Skeletal muscle tissue (tissue), 4 donors: ENCODE results near the gene LUC7L. TPM values are rescaled to one million over a fixed set of nuclear protein-coding genes. Genes with fewer than 3 reads are reported as not detected.
"Not testable (repeated sequence)": the region's sequence is repeated elsewhere in the genome, so short reads cannot be mapped to it uniquely, and the experiment has no call there.

Experiments used
- H3K27ac ChIP-seq: one replicate; pipeline ENCODE4 v1.7.0; 2013; ENCODE audit warnings: mild to moderate bottlenecking, low read depth, low read length, inconsistent platforms
- H3K27me3 ChIP-seq, 3 donors: one replicate each; pipeline ENCODE4 v1.7.0; 2013; ENCODE audit warnings: low read length in 3 of 3; ENCODE audit not compliant: control insufficient read depth in 3 of 3, insufficient read depth in 3 of 3
- H3K36me3 ChIP-seq, 3 donors: one replicate each; pipeline ENCODE4 v1.7.0; 2013; ENCODE audit warnings: low read length in 3 of 3; ENCODE audit not compliant: control insufficient read depth in 3 of 3, insufficient read depth in 3 of 3
- H3K4me1 ChIP-seq, 3 donors: one replicate each; pipeline ENCODE4 v1.7.0; 2013; ENCODE audit warnings: low read length in 3 of 3, mild to moderate bottlenecking in 3 of 3; ENCODE audit not compliant: control insufficient read depth in 3 of 3, insufficient read depth in 3 of 3
- H3K4me3 ChIP-seq, 3 donors: one replicate each; pipeline ENCODE4 v1.7.0; 2013; ENCODE audit warnings: low read length in 3 of 3
- H3K9ac ChIP-seq, 3 donors: one replicate each; pipeline ENCODE4 v1.7.0; 2013; ENCODE audit warnings: low read length in 3 of 3, mild to moderate bottlenecking in 3 of 3, moderate library complexity in 2 of 3, low read depth in 1 of 3
- H3K9me3 ChIP-seq, 3 donors: one replicate each; pipeline ENCODE4 v1.7.0; 2013; ENCODE audit warnings: low read length in 3 of 3; ENCODE audit not compliant: control insufficient read depth in 3 of 3
- total RNA-seq: library from RNA; depleted of rRNA; stranded (reverse); fragments of >200 nt; gene quantifications from one replicate; pipeline ENCODE4 v1.2.3, GENCODE V29; 2014
- donor health status: Osteomylitis.

LUC7L gene
- total RNA-seq, 1 donor from 2014 or later: 38.1 TPM

- Histone ChIP-seq H3K27me3 (peaks cover 55 to 68% (median 61%) of the 10 kb centered on the region in 3 donors), H3K9ac (no peak overlapping the region)
Observed at GRCh38 chr16:169014-169413, 60.2 kb downstream of the LUC7L start.

GRCh38 chr16:168424-168823 lies 60.8 kb downstream of the LUC7L start:
- H3K4me3 ChIP-seq: no peak overlapping the region
- H3K9ac ChIP-seq: no peak overlapping the region
- peaks cover 55 to 66% (median 61%) of the 10 kb centered on the region in 3 donors for H3K27me3 ChIP-seq
- H3K27ac ChIP-seq: no peak overlapping the region
- peaks cover 16 to 23% (median 21%) of the 10 kb centered on the region in 3 donors for H3K4me1 ChIP-seq
- no peaks in the 10 kb centered on the region for H3K36me3 ChIP-seq
- no peaks in the 10 kb centered on the region for H3K9me3 ChIP-seq

More at GRCh38 chr16:169014-169413, 60.2 kb downstream of the LUC7L start:
- H3K36me3 ChIP-seq: no peaks in the 10 kb centered on the region
- no peak overlapping the region for H3K27ac ChIP-seq
- no peaks in the 10 kb centered on the region for H3K9me3 ChIP-seq
- peaks cover 16 to 23% (median 21%) of the 10 kb centered on the region in 3 donors for H3K4me1 ChIP-seq
- H3K4me3 ChIP-seq: no peak overlapping the region

GRCh38 chr16:167122-167690 lies 62.0 kb downstream of the LUC7L start:
- H3K36me3 ChIP-seq: no peaks in the 10 kb centered on the region
- H3K27ac ChIP-seq: no peak overlapping the region
- H3K9me3 ChIP-seq: no peaks in the 10 kb centered on the region
- H3K4me1 ChIP-seq: peaks cover 16 to 23% (median 21%) of the 10 kb centered on the region in 3 donors
- H3K27me3 ChIP-seq: peaks cover 55 to 63% (median 61%) of the 10 kb centered on the region in 3 donors
- H3K9ac ChIP-seq: no peak overlapping the region
- no peak overlapping the region for H3K4me3 ChIP-seq

- Histone ChIP-seq H3K4me1 (peaks cover 16 to 23% (median 21%) of the 10 kb centered on the region in 3 donors), H3K27me3 (peaks cover 51 to 60% (median 59%) of the 10 kb centered on the region in 3 donors), H3K4me3 (no peak overlapping the region), H3K36me3 (no peaks in the 10 kb centered on the region), H3K9ac (no peak overlapping the region), H3K9me3 (no peaks in the 10 kb centered on the region), H3K27ac (no peak overlapping the region)
Observed at GRCh38 chr16:166375-167121, 62.7 kb downstream of the LUC7L start.

- H3K27me3 ChIP-seq: peaks cover 51 to 61% (median 54%) of the 10 kb centered on the region in 3 donors
- H3K9ac ChIP-seq: peak within 1 kb of the TSS in 1 of 3 donors; percentile 16
- no peaks in the 10 kb centered on the region for H3K36me3 ChIP-seq
- H3K4me3 ChIP-seq: peak within 1 kb of the TSS in 2 of 3 donors; percentile 41 to 46
- no peaks in the 10 kb centered on the region for H3K9me3 ChIP-seq
- no peak within 1 kb of the TSS for H3K27ac ChIP-seq
- peaks cover 16 to 23% (median 21%) of the 10 kb centered on the region in 3 donors for H3K4me1 ChIP-seq
Observed at GRCh38 chr16:165539-166374, 63.5 kb downstream of the LUC7L start, which contains the start of gene HBM. Gene HBM, plus strand, starts transcription at chr16:165978. Its CDS starts 20 bp downstream, at chr16:165998.

- H3K27me3 ChIP-seq: peaks cover 47 to 54% (median 50%) of the 10 kb centered on the region in 3 donors
- no peaks in the 10 kb centered on the region for H3K9me3 ChIP-seq
- H3K4me3 ChIP-seq: peak overlapping the region in 2 of 3 donors; percentile 41 to 46
- H3K36me3 ChIP-seq: no peaks in the 10 kb centered on the region
- H3K4me1 ChIP-seq: peaks cover 16 to 23% (median 21%) of the 10 kb centered on the region in 3 donors
- no peak overlapping the region for H3K9ac ChIP-seq
- H3K27ac ChIP-seq: no peak overlapping the region
Observed at GRCh38 chr16:164827-165538, 64.3 kb downstream of the LUC7L start.

- not testable (repeated sequence) for H3K27ac ChIP-seq, H3K4me3 ChIP-seq, H3K36me3 ChIP-seq, H3K9me3 ChIP-seq, H3K9ac ChIP-seq
- H3K4me1 ChIP-seq: peaks cover 16 to 23% (median 21%) of the 10 kb centered on the region in 3 donors
- H3K27me3 ChIP-seq: peaks cover 44 to 52% (median 51%) of the 10 kb centered on the region in 3 donors
Observed at GRCh38 chr16:164134-164823, 65.0 kb downstream of the LUC7L start.

- H3K9me3 ChIP-seq, H3K27ac ChIP-seq, H3K4me3 ChIP-seq, H3K36me3 ChIP-seq, H3K9ac ChIP-seq: not testable (repeated sequence)
- Histone ChIP-seq H3K4me1 (peaks cover 16 to 23% (median 21%) of the 10 kb centered on the region in 3 donors), H3K27me3 (peaks cover 38 to 50% (median 46%) of the 10 kb centered on the region in 3 donors)
Observed at GRCh38 chr16:163696-164095, 65.6 kb downstream of the LUC7L start.

- H3K27ac ChIP-seq, H3K36me3 ChIP-seq, H3K9ac ChIP-seq, H3K4me3 ChIP-seq, H3K9me3 ChIP-seq: not testable (repeated sequence)
- H3K4me1 ChIP-seq: peaks cover 16 to 23% (median 21%) of the 10 kb centered on the region in 3 donors
- H3K27me3 ChIP-seq: peaks cover 33 to 44% (median 41%) of the 10 kb centered on the region in 3 donors
Observed at GRCh38 chr16:163139-163538, 66.1 kb downstream of the LUC7L start.
